GM12878 (cell line): Measurements from ENCODE around the gene TNIP1.

ENCODE experiments used
- ATF3 ChIP-seq: IDR thresholded peaks from 2 replicates; pipeline ENCODE4 v1.6.1; 2011; ENCODE audit warnings: low read depth, mild to moderate bottlenecking, low read length, moderate library complexity, borderline replicate concordance; ENCODE audit errors: extremely low read depth
- CHD2 ChIP-seq: IDR thresholded peaks from 2 replicates; pipeline ENCODE4 v1.6.1; 2011; ENCODE audit warnings: low read depth, low read length, improper control_type of control experiment, borderline replicate concordance
- ESRRA ChIP-seq: IDR thresholded peaks from 2 replicates; pipeline ENCODE4 v1.6.1; 2012; ENCODE audit warnings: mild to moderate bottlenecking, low read length, improper control_type of control experiment
- HDGF ChIP-seq: fragments of 450-650 bp; IDR thresholded peaks from 2 replicates; pipeline ENCODE4 v1.6.1; 2016; ENCODE audit warnings: antibody characterized with exemption
- IRF4 ChIP-seq: IDR thresholded peaks from 2 replicates; pipeline ENCODE4 v1.6.1; 2011; ENCODE audit warnings: low read depth, low read length
- JUND ChIP-seq: IDR thresholded peaks from 2 replicates; pipeline ENCODE4 v1.6.1; 2012; ENCODE audit warnings: low read depth, mild to moderate bottlenecking, low read length, improper control_type of control experiment, moderate library complexity
- MAX ChIP-seq: IDR thresholded peaks from 2 replicates; pipeline ENCODE4 v1.6.1; 2012; ENCODE audit warnings: low read depth, low read length, improper control_type of control experiment
- PAX5 ChIP-seq: IDR thresholded peaks from 2 replicates; pipeline ENCODE4 v1.6.1; 2011; ENCODE audit warnings: low read depth, low read length, borderline replicate concordance
- PML ChIP-seq: IDR thresholded peaks from 2 replicates; pipeline ENCODE4 v1.6.1; 2012; ENCODE audit warnings: low read length, inconsistent platforms
- POLR2A ChIP-seq: IDR thresholded peaks from 2 replicates; pipeline ENCODE4 v1.6.1; 2011; ENCODE audit warnings: low read depth, mild to moderate bottlenecking, low read length
- RAD21 ChIP-seq: IDR thresholded peaks from 2 replicates; pipeline ENCODE4 v1.6.1; 2011; ENCODE audit warnings: mild to moderate bottlenecking, low read depth, low read length, moderate library complexity; ENCODE audit not compliant: insufficient read depth
- RFX5 ChIP-seq: IDR thresholded peaks from 2 replicates; pipeline ENCODE4 v1.6.1; 2011; ENCODE audit warnings: low read depth, low read length, improper control_type of control experiment
- SPI1 ChIP-seq: IDR thresholded peaks from 2 replicates; pipeline ENCODE4 v1.6.1; 2011; ENCODE audit warnings: low read depth, mild to moderate bottlenecking, low read length, moderate library complexity, borderline replicate concordance; ENCODE audit not compliant: insufficient read depth
- TF ChIP-seq, protein P1 (sequence below), 3 experiments: IDR thresholded peaks in 2 of 3; conservative IDR thresholded peaks in 1 of 3; 2 replicates each; pipeline ENCODE4 v1.5.1; 2011; ENCODE audit warnings: low read depth in 3 of 3, low read length in 3 of 3, mild to moderate bottlenecking in 3 of 3, control low read depth in 2 of 3, moderate library complexity in 2 of 3, inconsistent platforms in 1 of 3, mixed read lengths in 1 of 3; ENCODE audit not compliant: control insufficient read depth in 2 of 3, insufficient read depth in 1 of 3; ENCODE audit errors: extremely low read depth in 1 of 3

GRCh38 chr5:151121095-151121494 lies 40.3 kb upstream of the TNIP1 start:
- TF ChIP-seq RAD21 = no peak
- TF ChIP-seq, protein P1, sequence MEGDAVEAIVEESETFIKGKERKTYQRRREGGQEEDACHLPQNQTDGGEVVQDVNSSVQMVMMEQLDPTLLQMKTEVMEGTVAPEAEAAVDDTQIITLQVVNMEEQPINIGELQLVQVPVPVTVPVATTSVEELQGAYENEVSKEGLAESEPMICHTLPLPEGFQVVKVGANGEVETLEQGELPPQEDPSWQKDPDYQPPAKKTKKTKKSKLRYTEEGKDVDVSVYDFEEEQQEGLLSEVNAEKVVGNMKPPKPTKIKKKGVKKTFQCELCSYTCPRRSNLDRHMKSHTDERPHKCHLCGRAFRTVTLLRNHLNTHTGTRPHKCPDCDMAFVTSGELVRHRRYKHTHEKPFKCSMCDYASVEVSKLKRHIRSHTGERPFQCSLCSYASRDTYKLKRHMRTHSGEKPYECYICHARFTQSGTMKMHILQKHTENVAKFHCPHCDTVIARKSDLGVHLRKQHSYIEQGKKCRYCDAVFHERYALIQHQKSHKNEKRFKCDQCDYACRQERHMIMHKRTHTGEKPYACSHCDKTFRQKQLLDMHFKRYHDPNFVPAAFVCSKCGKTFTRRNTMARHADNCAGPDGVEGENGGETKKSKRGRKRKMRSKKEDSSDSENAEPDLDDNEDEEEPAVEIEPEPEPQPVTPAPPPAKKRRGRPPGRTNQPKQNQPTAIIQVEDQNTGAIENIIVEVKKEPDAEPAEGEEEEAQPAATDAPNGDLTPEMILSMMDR (IDR thresholded peaks at IDR 0.05 in 2 of 3, conservative IDR thresholded peaks at IDR 0.05 in 1 of 3; ENCODE audit: control insufficient read depth in 2 of 3, extremely low read depth in 1 of 3, insufficient read depth in 1 of 3, low read depth in 3 of 3, low read length in 3 of 3) = no peak
- no peak for TF ChIP-seq ATF3
- TF ChIP-seq POLR2A = no peak
- TF ChIP-seq HDGF = no peak
- TF ChIP-seq ESRRA = no peak
- TF ChIP-seq RFX5 = no peak
- no peak for TF ChIP-seq IRF4
- no peak for TF ChIP-seq MAX
- TF ChIP-seq PML = no peak
- TF ChIP-seq JUND = no peak
- no peak for TF ChIP-seq SPI1
- TF ChIP-seq CHD2 = no peak
- TF ChIP-seq PAX5 = no peak
